ENCODE data around the gene CCDC12. TPM values are rescaled to one million over a fixed set of nuclear protein-coding genes. Genes with fewer than 3 reads are reported as not detected.

The CCDC12 gene
- total and polyA plus RNA-seq, 4 experiments from 2014 or later = 59.3 to 102 (median 73.0) TPM

DNA sequence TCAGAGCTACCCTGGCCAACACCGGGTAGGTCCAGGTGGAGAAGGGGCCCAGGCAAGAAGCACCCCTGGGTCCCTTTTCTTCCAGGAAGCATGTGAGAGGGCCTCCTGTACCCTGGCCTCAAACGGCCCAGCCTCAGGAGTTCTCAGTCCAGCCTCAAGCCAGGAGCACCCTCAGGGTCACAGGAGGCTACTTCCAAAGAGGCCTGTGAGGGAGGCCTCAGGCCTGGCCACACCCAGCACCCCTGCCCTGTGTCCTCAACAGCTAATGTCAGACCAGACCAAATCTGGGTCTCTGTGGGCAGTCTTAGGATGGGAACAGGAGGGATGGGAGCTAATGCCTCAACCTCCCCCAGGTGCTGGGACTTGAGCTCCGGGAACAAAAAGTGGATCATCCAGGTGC is 75.5 kb downstream of the CCDC12 start:
- ChIA-PET POLR2A (ENCODE audit: partially characterized antibody) (interaction anchor here (1.1 kb wide), 1 partner anchor 12 kb away, joined by 3 read pairs; no protein-coding TSS in a partner anchor), CTCF (ENCODE audit: partially characterized antibody) (interaction anchor here (1.6 to 3.2 kb wide), 4 partner anchors 8 to 34 kb away, joined by 4 to 12 read pairs (median 6); no protein-coding TSS in a partner anchor)
- no peaks in the 10 kb centered on the region for H3K9me3 Mint-ChIP-seq
- H3K27me3 Mint-ChIP-seq = peaks cover 5 to 10% of the 10 kb centered on the region in 2 donors
- Histone ChIP-seq H3K27ac (ENCODE audit: low read depth, low read length) (no peak overlapping the region), H3K36me3 (ENCODE audit: insufficient read depth, low read length) (no peaks in the 10 kb centered on the region), H3K9me3 (ENCODE audit: control insufficient read depth in 1 of 2, low read length in 2 of 2) (no peaks in the 10 kb centered on the region), H3K4me3 (ENCODE audit: low read length in 2 of 2) (no peak overlapping the region), H3K4me1 (ENCODE audit: insufficient read depth, low read length) (no peaks in the 10 kb centered on the region), H3K27me3 (ENCODE audit: insufficient read depth, low read length) (no peaks in the 10 kb centered on the region)
- no peak for DNase-seq
- peaks cover 0 to 16% (median 3%) of the 10 kb centered on the region in 4 donors for H3K4me1 Mint-ChIP-seq
- intact Hi-C loops (cut with micrococcal nuclease) = no loop called here
- no peak overlapping the region for H3K4me3 Mint-ChIP-seq
- no peaks in the 10 kb centered on the region for H3K36me3 Mint-ChIP-seq
- H3K27ac Mint-ChIP-seq = no peak overlapping the region

DNA sequence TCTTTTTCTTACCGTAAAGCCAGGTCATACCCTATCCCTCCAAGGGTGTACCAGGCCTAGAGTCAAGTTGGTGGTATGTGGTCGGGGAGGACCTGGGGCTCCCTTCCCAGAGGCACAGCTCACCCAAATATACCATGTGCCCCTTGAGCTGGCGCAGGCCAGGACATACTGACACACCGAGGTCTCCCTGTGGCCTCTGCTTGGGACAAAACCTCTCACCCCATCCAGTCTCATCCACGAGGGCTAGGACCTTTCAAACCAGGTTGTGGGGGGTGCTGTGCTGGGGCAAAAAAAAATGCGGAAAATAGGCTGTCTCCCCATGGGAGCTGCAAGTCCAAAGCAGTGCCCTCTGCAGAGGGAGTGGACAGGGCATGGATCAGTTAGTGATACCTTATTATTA is 76.2 kb downstream of the CCDC12 start:
- no peak overlapping the region for H3K27ac Mint-ChIP-seq
- H3K27ac ChIP-seq (ENCODE audit: low read depth, low read length) = no peak overlapping the region
- H3K36me3 ChIP-seq (ENCODE audit: insufficient read depth, low read length) = no peaks in the 10 kb centered on the region
- H3K4me3 ChIP-seq (ENCODE audit: low read length in 2 of 2) = no peak overlapping the region
- intact Hi-C loops (cut with micrococcal nuclease) = no loop called here
- H3K27me3 ChIP-seq (ENCODE audit: insufficient read depth, low read length) = no peaks in the 10 kb centered on the region
- no peaks in the 10 kb centered on the region for H3K36me3 Mint-ChIP-seq
- peak overlapping the region in 1 of 8 donors; percentile 25 for H3K4me3 Mint-ChIP-seq
- H3K4me1 ChIP-seq (ENCODE audit: insufficient read depth, low read length) = no peaks in the 10 kb centered on the region
- peaks cover under 1 to 18% (median 3%) of the 10 kb centered on the region in 4 donors for H3K4me1 Mint-ChIP-seq
- peak in 1 of 5 donors; percentile 8 for DNase-seq
- ChIA-PET POLR2A (ENCODE audit: partially characterized antibody) (no interaction called here), CTCF (ENCODE audit: partially characterized antibody) (interaction anchor here (1.0 to 3.2 kb wide), 4 partner anchors 9 to 33 kb away, joined by 3 to 12 read pairs (median 5); no protein-coding TSS in a partner anchor)
- no peaks in the 10 kb centered on the region for H3K9me3 ChIP-seq (ENCODE audit: control insufficient read depth in 1 of 2, low read length in 2 of 2)
- H3K27me3 Mint-ChIP-seq = peaks cover 6 to 12% of the 10 kb centered on the region in 2 donors
- no peaks in the 10 kb centered on the region for H3K9me3 Mint-ChIP-seq

DNA sequence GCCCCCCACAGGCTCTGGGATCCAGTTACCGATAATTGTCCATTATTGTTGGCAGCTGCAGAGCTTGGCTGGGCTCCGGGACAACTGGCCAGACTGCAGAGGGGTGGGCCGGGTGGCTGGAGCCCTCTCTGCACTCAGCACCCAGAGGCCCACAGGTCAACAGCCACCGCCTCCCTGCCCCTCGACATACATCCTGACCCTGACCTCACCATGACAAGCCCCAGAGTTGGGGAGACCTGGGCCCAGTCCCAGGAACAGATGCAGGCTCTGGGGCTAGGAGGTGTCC is 76.6 kb downstream of the CCDC12 start:
- Histone ChIP-seq H3K9me3 (ENCODE audit: control insufficient read depth in 1 of 2, low read length in 2 of 2) (no peaks in the 10 kb centered on the region), H3K4me3 (ENCODE audit: low read length in 2 of 2) (no peak overlapping the region), H3K4me1 (ENCODE audit: insufficient read depth, low read length) (no peaks in the 10 kb centered on the region), H3K27ac (ENCODE audit: low read depth, low read length) (no peak overlapping the region), H3K36me3 (ENCODE audit: insufficient read depth, low read length) (no peaks in the 10 kb centered on the region), H3K27me3 (ENCODE audit: insufficient read depth, low read length) (no peaks in the 10 kb centered on the region)
- Mint-ChIP-seq H3K4me1 (peaks cover 5 to 22% (median 6%) of the 10 kb centered on the region in 4 donors), H3K9me3 (no peaks in the 10 kb centered on the region), H3K27me3 (peaks cover 10 to 16% of the 10 kb centered on the region in 2 donors), H3K27ac (no peak overlapping the region), H3K36me3 (no peaks in the 10 kb centered on the region), H3K4me3 (peak overlapping the region in 1 of 8 donors; percentile 25)
- intact Hi-C loops (cut with micrococcal nuclease) = no loop called here
- POLR2A ChIA-PET (ENCODE audit: partially characterized antibody) = no interaction called here
- peak in 1 of 5 donors; percentile 25 for DNase-seq
- CTCF ChIA-PET (ENCODE audit: partially characterized antibody) = interaction anchor here (1.0 to 3.2 kb wide), 4 partner anchors 9 to 33 kb away, joined by 3 to 12 read pairs (median 5); no protein-coding TSS in a partner anchor

DNA sequence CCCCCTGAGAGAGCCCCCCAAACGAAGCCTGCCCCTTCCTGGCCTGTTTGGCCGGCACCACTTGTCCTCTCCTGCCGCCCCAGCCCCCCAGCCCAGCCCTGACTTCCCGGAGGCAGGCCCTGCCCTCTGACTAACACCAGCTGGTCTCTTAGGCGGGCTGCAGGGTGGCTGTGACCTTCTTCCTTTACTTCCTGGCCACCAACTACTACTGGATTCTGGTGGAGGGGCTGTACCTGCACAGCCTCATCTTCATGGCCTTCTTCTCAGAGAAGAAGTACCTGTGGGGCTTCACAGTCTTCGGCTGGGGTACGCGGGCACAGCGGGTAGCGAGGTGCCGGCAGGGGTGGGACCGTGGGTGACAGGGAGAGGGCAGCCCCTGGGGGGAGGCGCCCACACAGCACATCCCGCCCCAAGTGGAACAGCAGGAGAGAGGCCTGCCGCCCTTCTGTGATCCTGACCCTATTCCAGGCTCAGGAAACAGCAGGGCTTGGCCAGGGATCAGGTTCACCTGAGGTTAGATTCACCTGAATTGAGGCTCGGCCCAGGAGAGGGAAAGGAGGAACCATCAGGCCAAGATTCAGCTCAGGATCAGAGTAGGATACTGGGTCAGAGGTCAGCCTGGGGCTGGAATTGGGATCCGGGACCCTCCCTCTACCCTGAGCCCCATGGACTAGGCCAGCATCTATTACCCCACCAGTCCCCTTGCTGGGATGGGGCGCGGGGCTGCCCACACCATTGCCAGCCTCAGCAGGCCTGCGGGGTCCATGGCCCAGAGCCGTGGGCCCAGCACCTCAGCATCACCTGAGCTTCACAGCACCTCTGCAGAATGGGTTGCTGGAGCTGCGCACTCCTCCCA is 77.2 kb downstream of the CCDC12 start:
- H3K9me3 Mint-ChIP-seq = no peaks in the 10 kb centered on the region
- peak overlapping the region in 3 of 8 donors; percentile 22 to 36 (median 36) for H3K4me3 Mint-ChIP-seq
- H3K27ac Mint-ChIP-seq = peak overlapping the region in 1 of 7 donors; percentile 60
- ChIA-PET CTCF (ENCODE audit: partially characterized antibody) (interaction anchor here (0.6 to 3.2 kb wide), 3 partner anchors 10 to 17 kb away, joined by 3 to 12 read pairs (median 3); no protein-coding TSS in a partner anchor), POLR2A (ENCODE audit: partially characterized antibody) (no interaction called here)
- Histone ChIP-seq H3K9me3 (ENCODE audit: control insufficient read depth in 1 of 2, low read length in 2 of 2) (no peaks in the 10 kb centered on the region), H3K27ac (ENCODE audit: low read depth, low read length) (no peak overlapping the region), H3K27me3 (ENCODE audit: insufficient read depth, low read length) (no peaks in the 10 kb centered on the region), H3K36me3 (ENCODE audit: insufficient read depth, low read length) (no peaks in the 10 kb centered on the region), H3K4me1 (ENCODE audit: insufficient read depth, low read length) (no peaks in the 10 kb centered on the region), H3K4me3 (ENCODE audit: low read length in 2 of 2) (no peak overlapping the region)
- intact Hi-C loops (cut with micrococcal nuclease) = loop anchor here (5.0 kb wide), 1 partner anchor 52 kb away; no protein-coding TSS in a partner anchor
- H3K36me3 Mint-ChIP-seq = no peaks in the 10 kb centered on the region
- H3K4me1 Mint-ChIP-seq = peaks cover 5 to 22% (median 7%) of the 10 kb centered on the region in 4 donors
- peak in 1 of 5 donors; percentile 13 for DNase-seq
- H3K27me3 Mint-ChIP-seq = peaks cover 10 to 16% of the 10 kb centered on the region in 2 donors

DNA sequence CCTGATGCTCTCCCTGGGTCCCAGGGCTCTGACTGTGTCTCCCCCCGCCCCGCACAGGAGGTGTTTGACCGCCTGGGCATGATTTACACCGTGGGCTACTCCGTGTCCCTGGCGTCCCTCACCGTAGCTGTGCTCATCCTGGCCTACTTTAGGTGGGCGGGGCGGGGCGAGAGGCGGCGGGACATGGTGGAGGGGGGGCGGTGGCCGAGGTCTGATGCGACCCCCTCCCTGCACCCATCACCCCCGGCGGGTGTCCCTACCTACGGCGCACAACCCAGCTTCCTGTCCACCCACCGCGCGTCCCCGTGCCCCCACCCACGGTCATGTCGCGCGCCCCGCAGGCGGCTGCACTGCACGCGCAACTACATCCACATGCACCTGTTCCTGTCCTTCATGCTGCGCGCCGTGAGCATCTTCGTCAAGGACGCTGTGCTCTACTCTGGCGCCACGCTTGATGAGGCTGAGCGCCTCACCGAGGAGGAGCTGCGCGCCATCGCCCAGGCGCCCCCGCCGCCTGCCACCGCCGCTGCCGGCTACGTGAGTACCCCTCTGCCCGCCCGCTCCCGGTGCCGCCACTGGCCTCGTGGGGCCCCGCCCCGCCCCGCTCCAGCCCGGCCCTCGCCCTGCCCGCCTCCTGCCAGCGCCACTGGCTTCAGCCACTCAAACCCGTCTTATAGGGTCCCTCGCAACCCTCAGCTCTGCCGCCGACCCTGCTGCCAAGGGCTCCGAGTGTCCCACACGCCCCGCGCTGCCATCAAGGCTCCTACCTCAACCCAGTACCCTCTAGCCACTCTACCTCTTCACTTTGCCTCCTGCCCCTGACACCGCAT is 78.0 kb downstream of the CCDC12 start:
- Histone ChIP-seq H3K4me3 (ENCODE audit: low read length in 2 of 2) (no peak overlapping the region), H3K9me3 (ENCODE audit: control insufficient read depth in 1 of 2, low read length in 2 of 2) (no peaks in the 10 kb centered on the region), H3K27ac (ENCODE audit: low read depth, low read length) (no peak overlapping the region), H3K27me3 (ENCODE audit: insufficient read depth, low read length) (no peaks in the 10 kb centered on the region), H3K36me3 (ENCODE audit: insufficient read depth, low read length) (no peaks in the 10 kb centered on the region), H3K4me1 (ENCODE audit: insufficient read depth, low read length) (no peaks in the 10 kb centered on the region)
- ChIA-PET POLR2A (ENCODE audit: partially characterized antibody) (interaction anchor here (1.0 kb wide), 1 partner anchor 16 kb away, joined by 3 read pairs; no protein-coding TSS in a partner anchor), CTCF (ENCODE audit: partially characterized antibody) (interaction anchor here (0.6 to 3.2 kb wide), 3 partner anchors 11 to 195 kb away, joined by 3 to 12 read pairs (median 5); no protein-coding TSS in a partner anchor)
- intact Hi-C loops (cut with micrococcal nuclease) = loop anchor here (5.0 kb wide), 1 partner anchor 51 kb away; no protein-coding TSS in a partner anchor
- DNase-seq = peak in 1 of 5 donors; percentile 29
- Mint-ChIP-seq H3K27me3 (peaks cover 13 to 22% of the 10 kb centered on the region in 2 donors), H3K4me3 (peak overlapping the region in 5 of 8 donors; percentile 21 to 57 (median 36)), H3K36me3 (no peaks in the 10 kb centered on the region), H3K27ac (peak overlapping the region in 2 of 7 donors; percentile 36 to 37), H3K9me3 (no peaks in the 10 kb centered on the region), H3K4me1 (peaks cover 5 to 22% (median 7%) of the 10 kb centered on the region in 4 donors)

DNA sequence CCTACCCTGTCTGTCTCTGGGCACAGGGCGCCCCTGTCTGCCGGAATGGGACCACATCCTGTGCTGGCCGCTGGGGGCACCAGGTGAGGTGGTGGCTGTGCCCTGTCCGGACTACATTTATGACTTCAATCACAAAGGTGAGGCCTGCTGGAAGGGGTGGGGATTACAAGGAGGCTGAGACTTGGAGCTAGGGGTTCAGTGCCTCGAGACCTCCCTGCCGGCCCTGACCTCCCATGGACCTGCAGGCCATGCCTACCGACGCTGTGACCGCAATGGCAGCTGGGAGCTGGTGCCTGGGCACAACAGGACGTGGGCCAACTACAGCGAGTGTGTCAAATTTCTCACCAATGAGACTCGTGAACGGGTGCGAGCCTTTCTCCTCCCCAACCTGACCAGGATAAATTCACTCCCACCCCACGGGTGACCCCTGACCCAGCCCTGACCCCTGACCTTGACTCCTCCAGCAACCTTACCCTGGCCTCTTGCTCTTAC is 78.7 kb downstream of the CCDC12 start:
- Mint-ChIP-seq H3K4me3 (peak overlapping the region in 2 of 8 donors; percentile 15 to 20), H3K9me3 (no peaks in the 10 kb centered on the region), H3K36me3 (no peaks in the 10 kb centered on the region), H3K27ac (no peak overlapping the region), H3K4me1 (peaks cover 5 to 22% (median 7%) of the 10 kb centered on the region in 4 donors), H3K27me3 (peaks cover 14 to 26% of the 10 kb centered on the region in 2 donors)
- intact Hi-C loops (cut with micrococcal nuclease) = loop anchor here (5.0 kb wide), 1 partner anchor 51 kb away; no protein-coding TSS in a partner anchor
- Histone ChIP-seq H3K4me1 (ENCODE audit: insufficient read depth, low read length) (no peaks in the 10 kb centered on the region), H3K27me3 (ENCODE audit: insufficient read depth, low read length) (no peaks in the 10 kb centered on the region), H3K27ac (ENCODE audit: low read depth, low read length) (no peak overlapping the region), H3K4me3 (ENCODE audit: low read length in 2 of 2) (no peak overlapping the region), H3K36me3 (ENCODE audit: insufficient read depth, low read length) (no peaks in the 10 kb centered on the region), H3K9me3 (ENCODE audit: control insufficient read depth in 1 of 2, low read length in 2 of 2) (no peaks in the 10 kb centered on the region)
- ChIA-PET CTCF (ENCODE audit: partially characterized antibody) (interaction anchor here (1.8 kb wide), 1 partner anchor 195 kb away, joined by 5 read pairs; no protein-coding TSS in a partner anchor), POLR2A (ENCODE audit: partially characterized antibody) (interaction anchor here (1.0 kb wide), 1 partner anchor 16 kb away, joined by 3 read pairs; no protein-coding TSS in a partner anchor)
- DNase-seq = peak in 1 of 5 donors; percentile 25
